ENCODE results near the gene MVP.

GRCh38 chr16:29875206-29875605 is 54.9 kb downstream of the MVP start:
- TF ChIP-seq CTCF (IDR thresholded peaks at IDR 0.05) = no peak
- TF ChIP-seq POLR2A (IDR thresholded peaks at IDR 0.05) = no peak
